Trophoblast cell (in vitro differentiated cells and primary cell): ENCODE measurements around the gene ZNF319.

ENCODE experiments used
- DNase-seq, 2 donors: peaks; one replicate each; pipeline ENCODE4 v3.0.0-alpha.2; 2016
- H2AFZ ChIP-seq: 2 replicates; pipeline ENCODE4 v1.6.1; 2013; ENCODE audit warnings: low read length, moderate library complexity, mild to moderate bottlenecking; ENCODE audit not compliant: insufficient read depth, poor library complexity
- H2AK5ac ChIP-seq: 2 replicates; pipeline ENCODE4 v1.6.1; 2013; ENCODE audit warnings: mild to moderate bottlenecking, low read length
- H2BK120ac ChIP-seq: 2 replicates; pipeline ENCODE4 v1.6.1; 2013; ENCODE audit warnings: low read length, mild to moderate bottlenecking, moderate library complexity; ENCODE audit not compliant: insufficient read depth, poor library complexity
- H2BK12ac ChIP-seq: 2 replicates; pipeline ENCODE4 v1.6.1; 2013; ENCODE audit warnings: mild to moderate bottlenecking, low read length, moderate library complexity
- H2BK5ac ChIP-seq: 2 replicates; pipeline ENCODE4 v1.6.1; 2013; ENCODE audit warnings: low read length, low read depth, moderate library complexity, mild to moderate bottlenecking; ENCODE audit not compliant: poor library complexity
- H3K14ac ChIP-seq: 2 replicates; pipeline ENCODE4 v1.6.1; 2013; ENCODE audit warnings: mild to moderate bottlenecking, low read length
- H3K18ac ChIP-seq: 2 replicates; pipeline ENCODE4 v1.6.1; 2013; ENCODE audit warnings: mild to moderate bottlenecking, low read length
- H3K23ac ChIP-seq: 2 replicates; pipeline ENCODE4 v1.6.1; 2013; ENCODE audit warnings: low read length
- H3K27ac ChIP-seq: 2 replicates; pipeline ENCODE4 v1.5.1; 2013; ENCODE audit warnings: low read depth, mild to moderate bottlenecking, inconsistent platforms, low read length, moderate library complexity
- H3K27me3 ChIP-seq: 2 replicates; pipeline ENCODE4 v1.6.1; 2013; ENCODE audit warnings: inconsistent platforms, mild to moderate bottlenecking, low read length, moderate library complexity; ENCODE audit not compliant: insufficient read depth
- H3K36me3 ChIP-seq, 2 experiments: 1 replicate in 1 of 2; 2 replicates in 1 of 2; pipeline ENCODE4 v1.6.1; 2013; ENCODE audit warnings: low read length in 2 of 2, mild to moderate bottlenecking in 2 of 2, moderate library complexity in 1 of 2; ENCODE audit not compliant: insufficient read depth in 2 of 2, control insufficient read depth in 1 of 2
- H3K4ac ChIP-seq: 2 replicates; pipeline ENCODE4 v1.6.1; 2013; ENCODE audit warnings: low read depth, mild to moderate bottlenecking, low read length, moderate library complexity
- H3K4me1 ChIP-seq, 2 experiments: 1 replicate in 1 of 2; 2 replicates in 1 of 2; pipeline ENCODE4 v1.6.1; 2013; ENCODE audit warnings: low read length in 2 of 2, mild to moderate bottlenecking in 2 of 2, moderate library complexity in 1 of 2; ENCODE audit not compliant: insufficient read depth in 2 of 2, control insufficient read depth in 1 of 2
- H3K4me2 ChIP-seq: 2 replicates; pipeline ENCODE4 v1.6.1; 2013; ENCODE audit warnings: inconsistent platforms, mild to moderate bottlenecking, low read length, moderate library complexity
- H3K4me3 ChIP-seq: 2 replicates; pipeline ENCODE4 v1.5.1; 2013; ENCODE audit warnings: mild to moderate bottlenecking, low read depth, low read length, inconsistent platforms
- H3K79me1 ChIP-seq: one replicate; pipeline ENCODE4 v1.6.1; 2013; ENCODE audit warnings: low read length
- H3K79me2 ChIP-seq: 2 replicates; pipeline ENCODE4 v1.6.1; 2013; ENCODE audit warnings: low read length, mild to moderate bottlenecking; ENCODE audit not compliant: control insufficient read depth, insufficient read depth, poor library complexity
- H3K9ac ChIP-seq: 2 replicates; pipeline ENCODE4 v1.6.1; 2013; ENCODE audit warnings: mild to moderate bottlenecking, low read length
- H3K9me3 ChIP-seq: 2 replicates; pipeline ENCODE4 v1.6.1; 2013; ENCODE audit warnings: low read depth, mild to moderate bottlenecking, control low read depth, inconsistent platforms, low read length; ENCODE audit not compliant: insufficient read depth
- H4K12ac ChIP-seq: 2 replicates; pipeline ENCODE4 v1.6.1; 2013; ENCODE audit warnings: low read depth, mild to moderate bottlenecking, low read length, moderate library complexity
- H4K8ac ChIP-seq: 2 replicates; pipeline ENCODE4 v1.6.1; 2013; ENCODE audit warnings: low read depth, mild to moderate bottlenecking, low read length, moderate library complexity
- H4K91ac ChIP-seq: one replicate; pipeline ENCODE4 v1.6.1; 2013; ENCODE audit warnings: low read depth, mild to moderate bottlenecking, low read length, moderate library complexity
- WGBS: extraction: QIAGEN DNeasy Blood & Tissue Kit; methylation state at CpG from one replicate; pipeline ENCODE4 v1.1.7; 2013; ENCODE audit warnings: missing lambda C conversion rate; ENCODE audit not compliant: insufficient read length, insufficient coverage; ENCODE audit errors: extremely low coverage; 5-methylcytosine and 5-hydroxymethylcytosine counted together

ZNF319 gene

GRCh38 chr16:57949013-57949412, 51.5 kb downstream of the ZNF319 start:
- H3K36me3 ChIP-seq, result no peaks in the 10 kb centered on the region
- no peak for DNase-seq
- no peak overlapping the region for H3K18ac ChIP-seq
- no peak overlapping the region for H4K8ac ChIP-seq
- H2BK12ac ChIP-seq, result no peak overlapping the region
- no peak overlapping the region for H2AK5ac ChIP-seq
- no peaks in the 10 kb centered on the region for H3K79me2 ChIP-seq
- no peaks in the 10 kb centered on the region for H3K4me1 ChIP-seq
- WGBS, result no CpG with 5 or more reads among the region's 2 CpGs
- H3K27ac ChIP-seq, result no peak overlapping the region
- H2BK5ac ChIP-seq, result no peak overlapping the region
- H3K4me2 ChIP-seq, result no peak overlapping the region
- no peak overlapping the region for H3K4ac ChIP-seq
- H3K9me3 ChIP-seq, result no peaks in the 10 kb centered on the region
- H4K91ac ChIP-seq, result no peak overlapping the region
- no peak overlapping the region for H3K9ac ChIP-seq
- no peak overlapping the region for H2AFZ ChIP-seq
- no peak overlapping the region for H2BK120ac ChIP-seq
- no peak overlapping the region for H3K4me3 ChIP-seq
- no peak overlapping the region for H3K23ac ChIP-seq
- H3K27me3 ChIP-seq, result no peaks in the 10 kb centered on the region
- H4K12ac ChIP-seq, result no peak overlapping the region
- H3K79me1 ChIP-seq, result no peaks in the 10 kb centered on the region
- H3K14ac ChIP-seq, result no peak overlapping the region

GRCh38 chr16:57948027-57948426, 52.4 kb downstream of the ZNF319 start:
- Histone ChIP-seq H2BK5ac (no peak overlapping the region), H2AK5ac (no peak overlapping the region), H3K4me3 (no peak overlapping the region), H2AFZ (no peak overlapping the region), H3K27me3 (no peaks in the 10 kb centered on the region), H4K12ac (no peak overlapping the region), H3K4me1 (no peaks in the 10 kb centered on the region), H3K9me3 (no peaks in the 10 kb centered on the region), H3K4me2 (no peak overlapping the region), H2BK120ac (no peak overlapping the region), H3K36me3 (no peaks in the 10 kb centered on the region), H3K79me2 (no peaks in the 10 kb centered on the region), H3K9ac (no peak overlapping the region), H3K4ac (no peak overlapping the region), H4K91ac (no peak overlapping the region), H3K79me1 (no peaks in the 10 kb centered on the region), H3K18ac (no peak overlapping the region), H4K8ac (no peak overlapping the region), H3K14ac (no peak overlapping the region), H3K23ac (no peak overlapping the region), H3K27ac (no peak overlapping the region), H2BK12ac (no peak overlapping the region)
- no CpG with 5 or more reads among the region's 5 CpGs for WGBS
- no peak for DNase-seq

GRCh38 chr16:57947261-57947660, 53.2 kb downstream of the ZNF319 start:
- no peak overlapping the region for H2BK5ac ChIP-seq
- H3K4me3 ChIP-seq, result no peak overlapping the region
- H3K9ac ChIP-seq, result no peak overlapping the region
- H4K8ac ChIP-seq, result no peak overlapping the region
- no peak overlapping the region for H3K18ac ChIP-seq
- no peaks in the 10 kb centered on the region for H3K4me1 ChIP-seq
- H3K23ac ChIP-seq, result no peak overlapping the region
- H2BK120ac ChIP-seq, result no peak overlapping the region
- H3K36me3 ChIP-seq, result no peaks in the 10 kb centered on the region
- DNase-seq, result no peak
- H3K79me1 ChIP-seq, result no peaks in the 10 kb centered on the region
- no peaks in the 10 kb centered on the region for H3K27me3 ChIP-seq
- no CpG with 5 or more reads among the region's 2 CpGs for WGBS
- H2AK5ac ChIP-seq, result no peak overlapping the region
- no peak overlapping the region for H3K14ac ChIP-seq
- H3K4me2 ChIP-seq, result no peak overlapping the region
- no peaks in the 10 kb centered on the region for H3K9me3 ChIP-seq
- no peak overlapping the region for H4K12ac ChIP-seq
- H3K4ac ChIP-seq, result no peak overlapping the region
- H2AFZ ChIP-seq, result no peak overlapping the region
- H4K91ac ChIP-seq, result no peak overlapping the region
- H3K79me2 ChIP-seq, result no peaks in the 10 kb centered on the region
- H2BK12ac ChIP-seq, result no peak overlapping the region
- H3K27ac ChIP-seq, result no peak overlapping the region

- H2BK12ac ChIP-seq, result no peak overlapping the region
- H3K27me3 ChIP-seq, result no peaks in the 10 kb centered on the region
- no peak overlapping the region for H3K4me3 ChIP-seq
- H3K4me2 ChIP-seq, result no peak overlapping the region
- H3K4me1 ChIP-seq, result no peaks in the 10 kb centered on the region
- H3K79me2 ChIP-seq, result no peaks in the 10 kb centered on the region
- no peak overlapping the region for H3K27ac ChIP-seq
- no peak overlapping the region for H2BK5ac ChIP-seq
- no peak overlapping the region for H3K14ac ChIP-seq
- no peak overlapping the region for H3K4ac ChIP-seq
- H3K9ac ChIP-seq, result no peak overlapping the region
- no peaks in the 10 kb centered on the region for H3K79me1 ChIP-seq
- no peak overlapping the region for H4K12ac ChIP-seq
- H2BK120ac ChIP-seq, result no peak overlapping the region
- no peak overlapping the region for H4K8ac ChIP-seq
- H2AFZ ChIP-seq, result no peak overlapping the region
- H4K91ac ChIP-seq, result no peak overlapping the region
- H3K23ac ChIP-seq, result no peak overlapping the region
- peak in 1 of 2 donors; percentile 55 for DNase-seq
- H3K36me3 ChIP-seq, result no peaks in the 10 kb centered on the region
- no peaks in the 10 kb centered on the region for H3K9me3 ChIP-seq
- H2AK5ac ChIP-seq, result no peak overlapping the region
- no peak overlapping the region for H3K18ac ChIP-seq
- WGBS, result no CpG with 5 or more reads among the region's 13 CpGs
Observed at GRCh38 chr16:57946181-57946801, 54.2 kb downstream of the ZNF319 start.
